Activated B cell treated with CpG ODN at 0.5 μM for 24 hours (primary cell): ENCODE measurements around the gene AGK. TPM values are rescaled to one million over a fixed set of nuclear protein-coding genes. Genes with fewer than 3 reads are reported as not detected.

Experiments
- ATAC-seq: fragments of 200-7000 bp; cut with Tn5 transposase; one replicate; pipeline ENCODE4 v1.10.0; 2021; ENCODE audit warnings: low read depth, mild to moderate bottlenecking, moderate library complexity
- CTCF ChIA-PET: fragments of 350-600 bp; sonication (Branson Sonifier 250); formaldehyde crosslinking; loops from one replicate; lab custom pipeline; 2021; ENCODE audit warnings: antibody characterized with exemption; lab: Charles Lee
- POLR2A ChIA-PET: fragments of 350-600 bp; sonication (Branson Sonifier 250); formaldehyde crosslinking; loops from one replicate; lab custom pipeline; 2021; ENCODE audit warnings: antibody characterized with exemption; lab: Charles Lee
- DNase-seq: peaks from one replicate; pipeline ENCODE4 v3.0.0; 2022
- H3K27ac Mint-ChIP-seq: one replicate; pipeline ENCODE4 v1.8.0; 2020; ENCODE audit warnings: mixed read lengths
- H3K27me3 Mint-ChIP-seq: one replicate; pipeline ENCODE4 v1.8.0; 2021; ENCODE audit warnings: mixed read lengths
- H3K36me3 Mint-ChIP-seq: one replicate; pipeline ENCODE4 v1.8.0; 2021; ENCODE audit warnings: low read depth, mixed read lengths
- H3K4me1 Mint-ChIP-seq: one replicate; pipeline ENCODE4 v1.8.0; 2021; ENCODE audit warnings: mixed read lengths
- H3K4me3 Mint-ChIP-seq: one replicate; pipeline ENCODE4 v1.8.0; 2020; ENCODE audit warnings: mild to moderate bottlenecking, mixed read lengths
- H3K9me3 Mint-ChIP-seq: one replicate; pipeline ENCODE4 v1.8.0; 2020; ENCODE audit warnings: mixed read lengths
- CTCF ChIP-seq: fragments of 200-600 bp; IDR thresholded peaks from one replicate; pipeline ENCODE4 v1.8.0; 2022; ENCODE audit warnings: antibody characterized with exemption, mild to moderate bottlenecking
- intact Hi-C: fragments of 100-400 bp; cut with micrococcal nuclease; formaldehyde crosslinking; loops from one replicate; pipeline ENCODE4 v1.15.1; 2024
- total RNA-seq: library from RNA; stranded (reverse); gene quantifications from 2 replicates; pipeline ENCODE4 v1.2.3, GENCODE V29; 2022

AGK gene
- total RNA-seq, 1 donor from 2014 or later: 39.3 TPM

- POLR2A ChIA-PET: interaction anchor here (1.1 to 2.8 kb wide), 4 partner anchors 53 to 97 kb away, joined by 3 to 18 read pairs (median 6); partner anchors contain the start of genes AGK, DENND11 and SSBP1
Measured at GRCh38 chr7:141648276-141649114, 97.3 kb downstream of the AGK start.

GRCh38 chr7:141649137-141649864 lies 98.1 kb downstream of the AGK start:
- no peaks in the 10 kb centered on the region for H3K27me3 Mint-ChIP-seq
- POLR2A ChIA-PET: interaction anchor here (0.6 to 2.8 kb wide), 11 partner anchors 15 to 1170 kb away, joined by 3 to 18 read pairs (median 3); partner anchors contain the start of genes AGK, DENND11, MRPS33 and SSBP1
- DNase-seq: no peak
- peak overlapping the region; percentile 73 for H3K4me3 Mint-ChIP-seq
- intact Hi-C loops: loop anchor here (1.0 to 10.0 kb wide), 3 partner anchors 52 to 1170 kb away; partner anchors contain the start of genes BRAF and MKRN1
- ATAC-seq: peak; percentile 81
- peaks cover 20% of the 10 kb centered on the region for H3K36me3 Mint-ChIP-seq
- peak overlapping the region; percentile 95 for H3K27ac Mint-ChIP-seq
- no peaks in the 10 kb centered on the region for H3K9me3 Mint-ChIP-seq
- TF ChIP-seq CTCF: no peak
- CTCF ChIA-PET: interaction anchor here (0.6 to 2.0 kb wide), 8 partner anchors 9 to 838 kb away, joined by 3 to 11 read pairs (median 4); partner anchors contain the start of gene SSBP1
- peaks cover 32% of the 10 kb centered on the region for H3K4me1 Mint-ChIP-seq

More at GRCh38 chr7:141648276-141649114, 97.3 kb downstream of the AGK start:
- Mint-ChIP-seq H3K4me1 (peaks cover 31% of the 10 kb centered on the region), H3K27ac (peak overlapping the region; percentile 95), H3K9me3 (no peaks in the 10 kb centered on the region), H3K4me3 (peak overlapping the region; percentile 73), H3K36me3 (peaks cover 22% of the 10 kb centered on the region), H3K27me3 (no peaks in the 10 kb centered on the region)
- CTCF ChIA-PET: interaction anchor here (2.0 kb wide), 1 partner anchor 11 kb away, joined by 5 read pairs; no protein-coding TSS in a partner anchor
- ATAC-seq: no peak
- TF ChIP-seq CTCF: no peak
- no peak for DNase-seq
- intact Hi-C loops: loop anchor here (1.0 to 10.0 kb wide), 3 partner anchors 53 to 1170 kb away; partner anchors contain the start of genes BRAF and MKRN1

- Mint-ChIP-seq H3K4me3 (peak overlapping the region; percentile 73), H3K4me1 (peaks cover 36% of the 10 kb centered on the region), H3K9me3 (no peaks in the 10 kb centered on the region), H3K36me3 (peaks cover 24% of the 10 kb centered on the region), H3K27me3 (no peaks in the 10 kb centered on the region), H3K27ac (peak overlapping the region; percentile 95)
- DNase-seq (no peak), ATAC-seq (peak; percentile 76)
- intact Hi-C loops: loop anchor here (1.0 to 10.0 kb wide), 13 partner anchors 51 to 1171 kb away; partner anchors contain the start of genes AGK, BRAF, MKRN1 and MRPS33
- TF ChIP-seq CTCF: no peak
- CTCF ChIA-PET: interaction anchor here (0.6 to 2.0 kb wide), 10 partner anchors 9 to 839 kb away, joined by 3 to 11 read pairs (median 4); partner anchors contain the start of gene SSBP1
- POLR2A ChIA-PET: interaction anchor here (0.6 to 2.8 kb wide), 9 partner anchors 16 to 1170 kb away, joined by 3 to 18 read pairs (median 4); partner anchors contain the start of genes AGK, DENND11, MRPS33 and SSBP1
Measured at GRCh38 chr7:141649865-141650634, 98.8 kb downstream of the AGK start.

- Mint-ChIP-seq H3K9me3 (no peaks in the 10 kb centered on the region), H3K36me3 (peaks cover 33% of the 10 kb centered on the region), H3K4me3 (no peak overlapping the region), H3K27me3 (no peaks in the 10 kb centered on the region), H3K4me1 (peaks cover 36% of the 10 kb centered on the region), H3K27ac (no peak overlapping the region)
- ATAC-seq: no peak
- no peak for DNase-seq
- CTCF ChIA-PET: interaction anchor here (1.2 to 2.3 kb wide), 4 partner anchors 87 to 840 kb away, joined by 3 to 5 read pairs (median 4); partner anchors contain the start of genes MRPS33 and SSBP1
- no peak for TF ChIP-seq CTCF
- intact Hi-C loops: loop anchor here (5.0 to 10.0 kb wide), 5 partner anchors 99 to 954 kb away; partner anchors contain the start of genes AGK, NDUFB2 and TMEM178B
- POLR2A ChIA-PET: no interaction called here
Measured at GRCh38 chr7:141651417-141651816, 100.2 kb downstream of the AGK start.
